ENCODE data around the gene PINK1. TPM values are rescaled to one million over a fixed set of nuclear protein-coding genes. Genes with fewer than 3 reads are reported as not detected.

Gene PINK1
- total and polyA plus RNA-seq, 2 donors (not counting 1 experiment from before 2014, with no cell fraction given) = 51.9 to 106 TPM

GRCh38 chr1:20610970-20611369 lies 22.3 kb upstream of the PINK1 start:
- Histone ChIP-seq H3K4me2 (ENCODE audit: extremely low read depth, insufficient read depth, low read length) (no peak overlapping the region), H3K36me3 (ENCODE audit: control insufficient read depth, insufficient read depth, low read length) (no peaks in the 10 kb centered on the region), H2AFZ (ENCODE audit: low read length) (no peak overlapping the region), H3K9me3 (ENCODE audit: control insufficient read depth, insufficient read depth, low read depth, low read length) (no peaks in the 10 kb centered on the region), H3K27ac (ENCODE audit: insufficient read depth, low read length) (no peak overlapping the region), H3K9ac (ENCODE audit: insufficient read depth, low read length) (no peak overlapping the region), H3K4me3 (replicated peaks in 1 of 4; ENCODE audit: control extremely low read depth in 1 of 4, insufficient read depth in 1 of 4, low read depth in 3 of 4, low read length in 4 of 4) (no peak overlapping the region), H3K4me1 (ENCODE audit: control insufficient read depth, extremely low read depth, insufficient read depth, low read length) (peaks cover 6% of the 10 kb centered on the region), H3K79me2 (ENCODE audit: control insufficient read depth, insufficient read depth, low read length) (no peaks in the 10 kb centered on the region), H4K20me1 (ENCODE audit: control insufficient read depth, extremely low read depth, insufficient read depth, low read length) (no peaks in the 10 kb centered on the region), H3K27me3 (ENCODE audit: control insufficient read depth, insufficient read depth, low read length) (no peaks in the 10 kb centered on the region)
- no peak for DNase-seq (ENCODE audit: low read depth in 2 of 2)
- no peak for TF ChIP-seq CTCF (conservative IDR thresholded peaks at IDR 0.05 in 1 of 2, IDR thresholded peaks at IDR 0.05 in 1 of 2; ENCODE audit: low read depth in 1 of 2, low read length in 2 of 2)
- no peak for TF ChIP-seq EZH2 (IDR thresholded peaks at IDR 0.05; ENCODE audit: low read length, missing control alignments)

- peaks cover 6% of the 10 kb centered on the region for H3K4me1 ChIP-seq (ENCODE audit: control insufficient read depth, extremely low read depth, insufficient read depth, low read length)
Observed at GRCh38 chr1:20611652-20612051, 21.6 kb upstream of the PINK1 start.

GRCh38 chr1:20612221-20612746 lies 21.0 kb upstream of the PINK1 start:
- H3K79me2 ChIP-seq (ENCODE audit: control insufficient read depth, insufficient read depth, low read length) = no peaks in the 10 kb centered on the region
- no peak overlapping the region for H3K4me3 ChIP-seq (replicated peaks in 1 of 4; ENCODE audit: control extremely low read depth in 1 of 4, insufficient read depth in 1 of 4, low read depth in 3 of 4, low read length in 4 of 4)
- H3K4me1 ChIP-seq (ENCODE audit: control insufficient read depth, extremely low read depth, insufficient read depth, low read length) = peaks cover 6% of the 10 kb centered on the region
- peak in 1 of 2 donors; percentile 24 for DNase-seq (ENCODE audit: low read depth in 2 of 2)
- no peak overlapping the region for H3K27ac ChIP-seq (ENCODE audit: insufficient read depth, low read length)
- no peak overlapping the region for H2AFZ ChIP-seq (ENCODE audit: low read length)
- H3K4me2 ChIP-seq (ENCODE audit: extremely low read depth, insufficient read depth, low read length) = no peak overlapping the region
- H3K9me3 ChIP-seq (ENCODE audit: control insufficient read depth, insufficient read depth, low read depth, low read length) = no peaks in the 10 kb centered on the region
- H3K9ac ChIP-seq (ENCODE audit: insufficient read depth, low read length) = no peak overlapping the region
- no peaks in the 10 kb centered on the region for H3K27me3 ChIP-seq (ENCODE audit: control insufficient read depth, insufficient read depth, low read length)
- no peaks in the 10 kb centered on the region for H4K20me1 ChIP-seq (ENCODE audit: control insufficient read depth, extremely low read depth, insufficient read depth, low read length)
- no peaks in the 10 kb centered on the region for H3K36me3 ChIP-seq (ENCODE audit: control insufficient read depth, insufficient read depth, low read length)
- TF ChIP-seq CTCF (conservative IDR thresholded peaks at IDR 0.05 in 1 of 2, IDR thresholded peaks at IDR 0.05 in 1 of 2; ENCODE audit: low read depth in 1 of 2, low read length in 2 of 2) = no peak
- no peak for TF ChIP-seq EZH2 (IDR thresholded peaks at IDR 0.05; ENCODE audit: low read length, missing control alignments)

More at GRCh38 chr1:20611652-20612051, 21.6 kb upstream of the PINK1 start:
- no peak overlapping the region for H3K4me2 ChIP-seq (ENCODE audit: extremely low read depth, insufficient read depth, low read length)
- no peak overlapping the region for H3K9ac ChIP-seq (ENCODE audit: insufficient read depth, low read length)
- no peaks in the 10 kb centered on the region for H4K20me1 ChIP-seq (ENCODE audit: control insufficient read depth, extremely low read depth, insufficient read depth, low read length)
- H3K27me3 ChIP-seq (ENCODE audit: control insufficient read depth, insufficient read depth, low read length) = no peaks in the 10 kb centered on the region
- no peak for TF ChIP-seq EZH2 (IDR thresholded peaks at IDR 0.05; ENCODE audit: low read length, missing control alignments)
- TF ChIP-seq CTCF (conservative IDR thresholded peaks at IDR 0.05 in 1 of 2, IDR thresholded peaks at IDR 0.05 in 1 of 2; ENCODE audit: low read depth in 1 of 2, low read length in 2 of 2) = no peak
- no peaks in the 10 kb centered on the region for H3K9me3 ChIP-seq (ENCODE audit: control insufficient read depth, insufficient read depth, low read depth, low read length)
- no peak for DNase-seq (ENCODE audit: low read depth in 2 of 2)
- no peaks in the 10 kb centered on the region for H3K79me2 ChIP-seq (ENCODE audit: control insufficient read depth, insufficient read depth, low read length)
- H3K36me3 ChIP-seq (ENCODE audit: control insufficient read depth, insufficient read depth, low read length) = no peaks in the 10 kb centered on the region
- no peak overlapping the region for H3K4me3 ChIP-seq (replicated peaks in 1 of 4; ENCODE audit: control extremely low read depth in 1 of 4, insufficient read depth in 1 of 4, low read depth in 3 of 4, low read length in 4 of 4)
- H3K27ac ChIP-seq (ENCODE audit: insufficient read depth, low read length) = no peak overlapping the region
- no peak overlapping the region for H2AFZ ChIP-seq (ENCODE audit: low read length)
